HG03108 (cell line): Measurements from ENCODE around the gene SBF2.
"Not testable (repeated sequence)": the region's sequence is repeated elsewhere in the genome, so short reads cannot be mapped to it uniquely, and the experiment has no call there.

Source experiments
- ATAC-seq: cut with Tn5 transposase; IDR thresholded peaks from one replicate; pipeline ENCODE4 v1.9.1; 2021; ENCODE audit warnings: moderate library complexity; ENCODE audit not compliant: unreplicated experiment

Gene SBF2

DNA sequence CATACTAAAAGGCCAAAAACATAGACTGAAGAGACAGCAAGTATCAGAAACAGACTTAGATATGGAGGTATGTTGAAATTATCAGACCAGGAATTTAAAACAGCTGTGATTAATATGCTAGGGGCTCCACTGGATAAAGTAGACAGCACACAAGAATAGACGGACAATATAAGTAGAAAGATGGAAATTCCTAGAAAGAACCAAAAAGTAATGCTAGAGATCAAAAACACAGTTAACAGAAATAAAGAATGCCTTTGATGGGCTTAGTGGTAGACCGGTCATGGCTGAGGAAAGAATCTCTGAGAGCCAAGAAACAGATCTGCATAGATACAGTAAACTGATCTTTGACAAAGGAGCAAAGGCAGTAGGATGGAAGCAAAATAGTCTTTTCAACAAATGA lies 380.0 kb downstream of the SBF2 start:
- no peak for ATAC-seq

DNA sequence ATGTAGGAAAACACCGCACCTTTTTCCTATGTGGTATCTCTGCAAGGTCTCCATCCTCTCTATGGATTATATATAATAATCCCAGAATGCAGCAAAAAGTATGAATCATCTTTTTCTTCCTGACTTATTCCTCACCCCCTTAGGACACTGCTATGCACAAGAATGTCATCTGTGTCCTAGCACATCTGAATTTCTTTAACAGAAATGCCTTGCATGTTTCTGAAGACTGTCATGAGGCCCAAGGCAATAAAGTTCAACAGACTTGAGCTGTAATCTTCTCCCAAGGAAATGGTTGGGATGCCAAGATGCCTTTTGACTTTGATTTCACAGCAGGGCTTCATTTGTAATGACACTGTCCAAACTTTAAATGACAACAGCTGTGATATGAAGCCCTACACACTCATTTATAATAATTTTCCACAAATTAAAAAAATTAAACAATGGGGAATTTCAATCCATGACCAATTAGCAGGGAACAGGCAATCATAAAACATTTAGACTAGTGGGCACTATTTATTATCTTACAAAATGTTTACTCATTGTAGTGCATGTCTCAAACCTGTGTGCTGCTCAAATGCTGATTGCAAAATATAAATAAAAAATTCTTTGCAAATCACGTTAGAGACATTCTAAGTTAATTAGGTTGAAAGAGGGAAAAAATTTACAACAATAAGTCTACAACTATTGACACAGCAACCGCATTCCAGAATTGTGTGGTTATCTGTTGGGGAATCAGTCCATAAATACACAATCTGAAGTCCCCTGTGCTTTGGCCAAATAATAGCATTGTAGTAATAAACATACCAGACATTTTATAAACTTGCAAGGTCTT lies 387.8 kb downstream of the SBF2 start:
- no peak for ATAC-seq

DNA sequence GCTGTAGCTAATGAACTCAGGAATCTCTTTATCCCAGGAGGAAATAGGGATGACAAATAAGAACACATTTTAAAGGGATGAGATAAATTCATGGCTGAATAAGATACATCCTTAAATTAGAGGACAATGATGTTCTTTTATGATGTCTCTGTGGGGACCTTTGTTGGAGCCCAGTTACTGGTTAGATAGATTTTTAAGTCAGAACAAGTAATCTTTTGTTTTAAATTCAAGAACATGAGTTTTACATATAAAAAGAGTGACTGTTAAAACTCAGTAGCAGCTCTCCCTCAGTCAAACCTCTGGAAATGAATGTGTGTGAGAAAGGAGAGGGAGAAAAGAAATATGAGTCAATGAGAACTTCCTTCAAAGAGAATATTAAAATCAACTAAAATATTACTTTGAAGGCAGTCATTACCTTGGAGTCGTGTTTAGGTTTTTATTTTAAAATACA lies 388.5 kb downstream of the SBF2 start:
- no peak for ATAC-seq

DNA sequence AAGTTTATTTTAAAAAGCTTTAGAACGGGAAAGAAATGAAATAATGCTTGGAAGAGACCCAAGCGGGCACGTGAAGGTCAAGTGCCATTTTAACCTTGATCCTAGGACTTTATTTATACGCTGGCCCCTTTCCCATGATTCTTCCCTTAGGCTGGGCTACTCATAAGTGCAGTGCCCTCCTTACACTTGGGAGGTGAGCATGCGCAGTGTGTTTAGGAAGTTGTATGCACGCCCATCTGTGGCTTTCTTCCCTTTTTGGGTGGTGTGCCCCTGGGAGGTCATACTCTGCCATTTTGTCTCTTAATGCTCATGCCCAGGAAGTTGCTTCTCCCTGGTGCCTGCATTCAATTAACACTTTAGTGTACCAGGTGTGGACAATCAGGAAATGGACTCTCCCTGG lies 390.4 kb downstream of the SBF2 start:
- ATAC-seq, result no peak

DNA sequence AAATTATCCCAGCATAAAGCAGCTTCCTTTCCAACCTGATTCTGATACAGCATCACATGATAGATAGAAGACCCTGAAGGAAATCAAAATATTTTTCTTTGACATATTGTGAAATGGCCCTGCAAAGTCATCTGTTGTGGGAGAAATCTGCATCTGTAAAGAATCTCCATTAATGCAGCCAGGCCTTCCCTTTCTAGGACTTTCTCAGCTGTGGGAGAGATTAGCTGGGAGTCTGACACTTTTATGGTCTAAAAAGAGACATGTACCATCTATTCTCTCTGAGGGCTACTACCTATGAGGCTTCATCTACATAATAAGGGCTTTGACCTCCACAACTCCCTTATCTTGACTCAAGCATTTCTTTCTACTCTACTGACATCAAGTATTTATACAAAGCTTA lies 392.1 kb downstream of the SBF2 start:
- ATAC-seq, result no peak

DNA sequence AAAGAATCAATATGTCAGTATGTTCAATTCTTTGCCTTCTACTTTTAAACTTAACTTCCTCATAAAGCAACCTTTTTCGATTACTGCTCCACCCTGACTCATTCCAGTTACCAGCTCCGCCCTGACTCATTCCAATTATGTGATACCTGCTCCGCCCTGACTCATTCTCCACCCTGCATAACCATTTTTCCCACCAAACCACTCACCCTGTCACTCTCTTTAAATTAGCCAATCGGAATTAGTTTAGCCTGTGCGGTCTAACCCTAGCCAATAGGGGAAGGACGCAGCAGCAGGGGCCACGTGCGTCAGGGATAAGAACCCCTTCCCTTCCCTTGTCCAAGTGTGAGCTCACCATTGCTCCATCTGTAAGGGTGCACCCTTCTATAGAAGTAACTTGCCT lies 393.8 kb downstream of the SBF2 start:
- not testable (repeated sequence) for ATAC-seq

DNA sequence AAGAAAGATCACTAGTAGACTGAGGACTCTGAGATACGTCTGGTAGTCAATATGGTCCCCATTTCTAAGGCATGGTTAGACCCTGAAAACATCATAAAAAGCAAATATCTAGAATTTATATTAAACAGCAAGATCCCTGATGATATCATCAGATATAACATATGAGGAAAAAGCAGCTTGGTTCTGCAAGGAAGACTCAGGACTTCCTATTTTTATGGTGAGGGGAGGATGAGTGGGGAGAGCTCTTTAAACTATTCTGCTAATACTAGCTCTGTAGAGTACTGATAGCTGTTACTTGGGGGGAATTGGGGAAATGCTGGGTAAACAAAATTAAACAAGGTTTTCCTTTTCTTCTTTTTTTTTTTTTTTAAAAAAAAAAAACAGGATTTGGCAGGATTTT lies 394.3 kb downstream of the SBF2 start:
- no peak for ATAC-seq

DNA sequence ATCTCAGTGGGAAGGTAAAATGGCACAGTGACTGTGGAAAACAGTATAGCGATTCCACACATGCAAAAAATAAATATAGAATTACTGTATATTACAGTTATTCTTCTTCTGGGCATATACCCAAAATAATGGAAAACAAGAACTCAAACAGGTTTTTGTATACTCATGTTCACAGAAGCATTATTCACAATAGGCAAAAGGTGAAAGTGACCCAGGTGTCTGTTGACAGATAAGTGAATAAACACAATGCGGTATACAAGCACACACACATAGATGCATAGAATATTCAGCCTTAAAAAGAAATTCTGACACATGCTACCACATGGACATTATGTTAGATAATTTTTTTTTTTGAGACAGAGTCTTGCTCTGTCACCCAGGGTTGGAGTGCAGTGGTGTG lies 397.1 kb downstream of the SBF2 start:
- no peak for ATAC-seq

DNA sequence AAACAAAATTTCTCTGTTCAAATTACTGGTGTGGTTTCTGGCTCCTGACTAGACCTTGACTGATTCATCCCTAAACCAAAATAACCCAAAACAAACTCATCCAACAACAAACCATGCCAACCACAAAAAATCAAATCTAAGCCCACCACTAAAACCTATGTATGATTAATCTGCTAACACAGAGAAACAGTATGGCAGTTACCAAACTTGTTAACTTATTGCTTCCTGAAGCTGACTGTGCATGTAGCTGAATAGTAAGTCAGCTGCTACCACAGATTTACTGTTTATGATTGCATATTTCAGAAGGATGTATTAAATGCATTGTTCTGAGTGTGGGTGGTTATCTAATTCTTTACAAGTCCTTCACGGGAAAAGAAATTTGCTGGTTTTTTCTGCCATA lies 399.0 kb downstream of the SBF2 start:
- ATAC-seq, result no peak

DNA sequence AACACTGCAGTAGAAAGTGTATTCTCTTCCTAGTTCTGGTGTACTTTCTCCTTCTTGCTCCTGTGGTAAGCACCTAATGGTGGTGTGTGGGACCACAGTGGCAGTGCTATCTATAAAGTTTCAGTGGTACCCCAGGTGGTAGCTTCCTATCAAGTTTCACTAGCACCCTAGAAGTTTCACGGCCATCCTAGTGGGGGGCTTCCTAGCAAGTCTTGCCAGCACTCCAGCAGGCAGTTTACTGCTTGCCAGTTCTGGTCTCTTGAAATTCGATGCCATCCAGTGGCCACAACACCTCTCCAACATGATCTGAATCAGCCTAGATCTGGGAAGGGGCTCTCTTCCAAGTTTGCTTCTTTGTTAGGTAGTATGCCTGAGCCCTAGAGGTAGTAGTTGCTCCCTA lies 400.5 kb downstream of the SBF2 start:
- no peak for ATAC-seq

DNA sequence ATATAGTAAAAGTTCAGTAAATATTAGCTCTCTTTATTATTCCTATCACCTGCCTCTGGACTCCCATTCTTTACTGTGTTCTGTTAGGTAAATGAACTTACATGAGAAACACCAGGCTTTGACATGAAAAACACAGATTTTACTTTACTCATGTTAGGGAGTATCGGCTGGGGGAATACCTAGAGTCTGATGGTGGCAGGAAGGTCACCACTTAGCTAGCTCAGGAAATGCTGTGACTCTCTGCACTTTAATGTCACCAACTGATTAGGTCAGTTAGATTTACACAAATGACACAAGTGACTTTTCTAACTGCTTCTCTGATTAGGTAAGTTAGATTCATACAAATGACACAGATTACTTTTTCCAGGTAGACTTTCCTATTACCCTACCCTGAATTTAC lies 405.1 kb downstream of the SBF2 start:
- ATAC-seq, result no peak

DNA sequence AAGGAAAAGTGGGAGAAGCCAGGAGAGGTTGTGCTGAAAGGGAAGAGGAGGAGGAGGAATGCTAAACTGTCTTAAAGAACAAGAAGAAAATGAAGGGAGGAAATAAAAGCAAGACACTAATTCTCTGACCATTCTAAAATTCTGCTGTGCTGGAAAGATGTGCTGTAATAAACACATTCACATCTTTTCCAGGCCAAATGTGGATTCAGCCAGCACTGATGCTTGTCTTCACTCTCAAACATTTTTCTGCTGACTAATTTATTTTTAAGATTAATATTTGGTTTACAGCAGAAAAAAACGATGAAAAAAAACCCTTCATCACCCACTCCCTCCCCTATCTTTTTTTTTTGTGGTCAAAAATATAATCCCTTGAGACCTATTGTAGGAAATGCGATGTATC lies 406.5 kb downstream of the SBF2 start:
- ATAC-seq, result no peak

DNA sequence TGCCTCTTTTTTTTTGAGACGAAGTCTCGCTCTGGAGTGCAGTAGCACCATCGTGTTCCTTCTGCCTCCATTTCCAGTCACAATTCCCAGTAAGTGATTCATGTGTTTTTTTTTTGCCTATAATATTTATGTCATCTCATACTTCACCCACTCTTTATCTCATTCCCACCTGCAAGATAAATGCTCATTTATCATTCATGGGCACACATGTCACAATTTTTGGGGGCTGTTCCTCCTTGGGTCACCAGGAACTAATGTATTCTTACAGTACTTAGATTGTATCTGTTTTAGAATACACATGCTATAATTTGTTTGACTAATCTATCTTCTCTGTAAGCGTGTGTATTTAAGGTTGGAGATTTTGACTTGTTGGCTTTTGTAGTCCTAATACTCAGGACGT lies 407.4 kb downstream of the SBF2 start:
- no peak for ATAC-seq

DNA sequence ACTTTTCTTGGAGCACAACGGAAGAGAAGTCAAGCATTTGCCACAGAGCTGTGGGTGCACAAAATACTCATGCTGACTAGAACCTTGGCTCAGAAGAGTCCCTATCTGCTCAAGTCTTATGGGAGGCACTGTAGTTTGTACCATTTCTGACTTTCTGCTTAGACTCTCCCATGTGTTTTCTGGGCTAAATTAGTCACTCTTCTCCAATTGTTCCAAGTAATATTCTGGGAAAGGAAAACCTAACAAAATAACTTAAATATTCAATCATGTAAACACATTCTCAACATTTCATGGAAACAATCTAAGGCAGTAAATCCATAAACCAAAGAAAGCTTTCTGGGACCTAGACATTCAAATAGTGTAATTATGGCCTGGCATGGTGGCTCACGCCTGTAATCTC lies 409.4 kb downstream of the SBF2 start:
- no peak for ATAC-seq

DNA sequence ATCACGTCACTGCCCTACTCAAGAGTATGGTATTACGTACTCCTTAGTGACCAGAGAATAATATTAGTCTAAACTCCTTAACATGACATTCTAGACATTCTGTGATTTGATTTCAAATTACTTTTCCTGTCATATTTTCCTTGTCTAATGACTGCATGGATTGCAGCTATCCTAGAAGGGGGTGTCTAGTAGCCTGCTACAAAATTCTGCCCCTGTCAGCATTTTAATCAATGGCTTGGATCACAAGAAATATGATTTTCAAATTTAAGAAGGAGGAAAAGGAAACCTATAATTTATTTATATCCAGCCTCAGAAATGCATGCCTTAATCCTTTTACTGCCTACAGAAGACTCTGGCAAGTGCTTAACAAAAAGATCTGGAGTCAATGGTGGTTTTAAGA lies 413.4 kb downstream of the SBF2 start:
- ATAC-seq, result no peak

DNA sequence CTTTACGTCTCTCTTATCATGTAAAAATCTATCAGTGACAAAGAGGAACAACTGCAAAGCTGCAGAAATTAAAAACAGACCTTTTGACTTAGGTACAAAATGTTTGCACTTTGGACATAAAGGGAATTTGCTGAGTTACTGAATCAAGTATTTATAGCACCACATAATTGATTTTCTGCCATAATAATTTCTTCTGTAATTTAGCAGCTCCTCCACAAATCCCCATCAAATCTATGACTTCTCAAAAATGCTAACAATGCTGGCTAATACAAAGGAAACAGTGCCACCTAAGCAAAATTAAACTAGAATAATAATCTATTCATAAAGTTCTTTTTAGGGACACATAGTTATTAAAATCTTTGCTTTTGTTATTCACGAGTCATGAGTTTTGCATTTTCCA lies 415.1 kb downstream of the SBF2 start:
- no peak for ATAC-seq

DNA sequence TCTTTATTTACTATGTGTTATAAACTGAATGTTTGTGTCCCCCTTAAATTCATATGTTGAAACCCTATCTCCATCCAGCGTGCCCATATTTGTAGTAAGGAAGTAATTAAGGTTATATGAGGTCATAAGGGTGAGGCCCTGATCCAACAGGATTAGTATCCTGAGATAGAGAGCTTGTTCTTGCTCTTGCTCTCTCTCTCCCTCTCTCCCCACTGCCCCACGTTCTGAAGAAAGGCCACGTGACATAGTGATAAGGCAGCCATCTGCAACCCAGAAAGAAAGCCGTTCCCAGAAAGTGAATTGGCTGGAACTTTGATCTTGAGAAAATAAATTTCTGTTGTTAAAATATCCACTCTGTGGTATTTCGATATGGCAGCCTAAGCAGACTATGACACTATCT lies 417.7 kb downstream of the SBF2 start:
- no peak for ATAC-seq

DNA sequence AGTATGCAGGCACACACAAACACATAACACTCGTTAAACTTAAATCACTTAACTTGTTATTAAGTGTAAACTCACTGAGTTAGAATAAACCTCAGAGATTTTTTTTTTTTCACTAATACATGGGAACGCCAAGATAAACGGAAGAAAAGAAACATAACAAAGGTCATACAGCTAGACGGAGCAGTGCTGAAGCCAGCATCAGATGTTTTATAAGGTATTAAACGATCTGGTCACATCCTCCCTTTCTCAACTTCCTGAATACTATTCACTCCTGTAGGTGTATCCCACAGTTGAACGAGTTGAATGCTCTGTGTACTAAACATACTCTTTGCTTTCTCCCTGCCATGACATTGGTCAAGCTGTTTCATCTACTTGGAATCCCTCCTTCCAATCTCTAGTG lies 418.2 kb downstream of the SBF2 start:
- no peak for ATAC-seq

DNA sequence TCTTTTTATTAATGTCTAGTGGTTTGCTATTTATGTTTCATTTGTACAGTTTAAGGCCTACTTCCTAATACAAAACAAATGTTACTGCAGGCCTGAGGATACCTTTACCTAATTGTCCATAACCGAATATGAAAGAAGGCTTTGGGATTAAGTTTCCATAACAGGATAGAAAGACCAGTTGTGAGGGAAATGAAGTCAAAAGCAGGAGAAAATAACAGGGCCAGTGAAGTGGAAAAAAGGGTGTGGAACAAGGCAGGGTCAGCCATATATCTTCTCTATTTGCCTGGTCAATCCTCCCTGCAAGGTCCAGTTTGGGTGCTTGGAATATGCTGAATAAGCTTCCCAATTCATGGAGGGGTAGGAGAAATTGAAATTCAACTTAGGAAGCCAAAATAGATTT lies 418.6 kb downstream of the SBF2 start:
- no peak for ATAC-seq

DNA sequence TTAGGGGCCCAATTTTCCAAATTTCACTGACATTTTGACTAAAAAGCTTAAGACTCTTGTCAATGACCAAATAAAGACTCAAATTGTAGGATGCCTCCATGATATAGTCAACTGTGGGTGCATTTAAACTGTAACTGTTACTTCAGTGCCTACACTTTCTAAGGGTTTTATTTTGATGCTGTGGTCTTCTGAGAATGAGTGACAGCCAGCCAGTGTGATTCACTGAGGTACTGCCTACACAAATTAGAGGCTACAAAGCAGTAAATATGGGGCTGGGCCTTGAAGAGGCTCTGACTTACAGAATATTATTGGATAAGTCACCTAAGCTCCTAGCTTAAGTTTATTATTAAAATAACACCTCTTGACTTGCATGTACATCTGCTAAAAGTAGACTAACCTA lies 419.6 kb downstream of the SBF2 start:
- no peak for ATAC-seq

DNA sequence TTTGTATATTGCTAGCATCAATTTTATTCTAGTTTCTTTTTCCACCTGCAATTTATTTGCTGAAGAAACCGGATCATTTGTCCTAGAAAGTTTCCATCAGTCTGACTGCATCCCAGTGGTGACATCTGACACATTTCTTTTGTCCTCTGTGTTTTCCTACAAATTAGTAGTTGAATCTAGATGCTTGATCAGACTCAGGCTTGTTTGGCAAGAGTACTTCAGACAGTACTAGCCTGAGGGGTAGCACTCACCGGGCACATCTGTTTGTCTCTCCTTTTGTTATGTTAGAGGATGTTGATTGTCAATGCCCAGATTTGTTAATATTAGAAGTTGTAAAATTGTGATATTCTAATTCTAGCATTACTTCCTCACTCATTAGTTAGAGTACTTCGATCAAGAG lies 425.4 kb downstream of the SBF2 start:
- no peak for ATAC-seq

DNA sequence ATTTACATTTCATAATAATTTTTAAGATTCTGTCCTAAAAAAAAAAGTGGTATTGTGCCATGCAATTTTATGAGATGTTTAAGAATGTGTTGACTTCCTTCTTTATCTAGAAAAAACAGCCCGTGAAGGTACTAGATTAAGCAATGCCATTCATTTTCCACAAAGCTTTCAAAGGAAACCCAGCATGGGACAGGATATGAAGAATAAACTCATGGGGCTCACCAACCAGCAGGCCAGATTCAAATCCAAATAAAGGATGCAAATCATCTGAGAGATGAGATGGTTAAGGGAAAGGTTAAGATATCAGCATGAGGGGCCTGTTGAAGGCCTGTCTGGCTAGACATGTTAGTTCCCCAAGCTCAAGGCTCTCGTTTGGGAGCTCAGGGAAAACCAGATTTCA lies 431.0 kb downstream of the SBF2 start:
- no peak for ATAC-seq
